ENCODE data around the gene UST.

The UST gene

GRCh38 chr6:148989585-148989984 lies 242.8 kb downstream of the UST start:
- in situ Hi-C loops (cut with MboI; ENCODE audit: low pct_unique_long_range_greater_than_20kb, low sequenced_read_pairs, unreplicated experiment) = no loop called here
- TF ChIP-seq CTCF (IDR thresholded peaks at IDR 0.05; ENCODE audit: extremely low read depth, insufficient read depth, missing control alignments) = no peak
- no peak for DNase-seq (ENCODE audit: low spot score)

DNA sequence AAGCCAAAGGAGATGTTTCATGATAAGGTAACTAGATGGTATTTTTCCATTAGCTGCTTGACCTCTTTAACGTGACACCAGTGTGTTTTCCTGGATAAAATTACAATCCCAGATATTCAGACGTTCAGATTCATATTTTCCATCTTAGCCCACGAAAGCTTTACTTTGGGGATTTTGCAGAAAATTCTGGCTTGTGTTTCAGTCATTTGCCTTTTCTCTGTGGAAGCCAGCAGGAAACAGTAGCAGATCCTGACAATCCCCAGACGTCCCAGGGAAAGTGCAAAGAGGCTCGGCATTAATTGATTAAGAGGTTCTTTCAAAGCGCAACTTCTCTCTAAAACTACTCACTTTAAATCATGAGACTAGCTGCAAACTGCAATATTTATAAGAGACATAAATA lies 243.6 kb downstream of the UST start:
- no peak for DNase-seq (ENCODE audit: low spot score)
- in situ Hi-C loops (cut with MboI; ENCODE audit: low pct_unique_long_range_greater_than_20kb, low sequenced_read_pairs, unreplicated experiment) = no loop called here
- TF ChIP-seq CTCF (IDR thresholded peaks at IDR 0.05; ENCODE audit: extremely low read depth, insufficient read depth, missing control alignments) = no peak

DNA sequence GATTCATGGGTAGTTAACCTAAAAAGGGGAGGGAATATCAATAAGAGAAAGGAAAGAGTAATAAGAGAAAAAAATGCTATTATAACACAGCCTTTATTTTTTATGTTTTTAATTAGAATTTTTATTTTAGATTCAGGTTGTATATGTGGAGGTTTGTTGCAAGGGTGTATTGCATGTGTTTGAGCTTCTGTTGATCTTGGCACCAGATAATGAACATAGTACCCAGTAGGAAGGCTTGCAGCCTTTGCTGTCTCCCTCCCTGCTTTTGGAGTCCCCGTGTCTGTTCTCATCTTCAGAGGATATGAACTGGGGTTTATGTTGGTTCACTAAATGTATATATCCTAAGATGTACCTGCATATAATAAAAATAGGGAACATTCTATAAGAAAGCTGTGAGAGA lies 250.0 kb downstream of the UST start:
- no peak for TF ChIP-seq CTCF (IDR thresholded peaks at IDR 0.05; ENCODE audit: extremely low read depth, insufficient read depth, missing control alignments)
- no peak for DNase-seq (ENCODE audit: low spot score)
- in situ Hi-C loops (cut with MboI; ENCODE audit: low pct_unique_long_range_greater_than_20kb, low sequenced_read_pairs, unreplicated experiment) = no loop called here

- no peak for DNase-seq (ENCODE audit: low spot score)
Observed at GRCh38 chr6:148997865-148998264, 251.0 kb downstream of the UST start.

DNA sequence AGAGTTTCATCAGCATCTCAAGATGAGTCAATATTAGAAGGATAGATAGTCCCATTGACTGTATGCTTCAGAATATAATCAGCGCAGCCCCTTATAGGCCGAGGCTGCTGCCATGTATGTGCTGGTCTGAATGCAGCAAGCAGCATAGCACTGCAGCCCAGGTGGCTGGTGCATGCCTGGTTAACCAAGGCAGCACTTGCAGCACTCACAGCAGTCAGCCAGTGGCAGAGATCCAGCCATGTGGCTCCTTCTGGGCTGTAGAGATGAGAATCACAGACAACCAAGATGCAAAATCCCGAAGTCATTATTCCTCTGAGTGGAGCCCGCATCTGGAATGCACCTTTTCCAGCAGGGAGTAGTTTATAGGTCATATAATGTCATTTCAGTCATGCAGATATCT lies 251.9 kb downstream of the UST start:
- TF ChIP-seq CTCF (IDR thresholded peaks at IDR 0.05; ENCODE audit: extremely low read depth, insufficient read depth, missing control alignments) = no peak
- in situ Hi-C loops (cut with MboI; ENCODE audit: low pct_unique_long_range_greater_than_20kb, low sequenced_read_pairs, unreplicated experiment) = no loop called here

More at GRCh38 chr6:148997865-148998264, 251.0 kb downstream of the UST start:
- in situ Hi-C loops (cut with MboI; ENCODE audit: low pct_unique_long_range_greater_than_20kb, low sequenced_read_pairs, unreplicated experiment) = no loop called here
- TF ChIP-seq CTCF (IDR thresholded peaks at IDR 0.05; ENCODE audit: extremely low read depth, insufficient read depth, missing control alignments) = no peak

GRCh38 chr6:148999501-148999900 lies 252.7 kb downstream of the UST start:
- TF ChIP-seq CTCF (IDR thresholded peaks at IDR 0.05; ENCODE audit: extremely low read depth, insufficient read depth, missing control alignments) = no peak
- in situ Hi-C loops (cut with MboI; ENCODE audit: low pct_unique_long_range_greater_than_20kb, low sequenced_read_pairs, unreplicated experiment) = no loop called here
- no peak for DNase-seq (ENCODE audit: low spot score)

More for the DNA sequence above, 251.9 kb downstream of the UST start:
- DNase-seq (ENCODE audit: low spot score) = no peak

DNA sequence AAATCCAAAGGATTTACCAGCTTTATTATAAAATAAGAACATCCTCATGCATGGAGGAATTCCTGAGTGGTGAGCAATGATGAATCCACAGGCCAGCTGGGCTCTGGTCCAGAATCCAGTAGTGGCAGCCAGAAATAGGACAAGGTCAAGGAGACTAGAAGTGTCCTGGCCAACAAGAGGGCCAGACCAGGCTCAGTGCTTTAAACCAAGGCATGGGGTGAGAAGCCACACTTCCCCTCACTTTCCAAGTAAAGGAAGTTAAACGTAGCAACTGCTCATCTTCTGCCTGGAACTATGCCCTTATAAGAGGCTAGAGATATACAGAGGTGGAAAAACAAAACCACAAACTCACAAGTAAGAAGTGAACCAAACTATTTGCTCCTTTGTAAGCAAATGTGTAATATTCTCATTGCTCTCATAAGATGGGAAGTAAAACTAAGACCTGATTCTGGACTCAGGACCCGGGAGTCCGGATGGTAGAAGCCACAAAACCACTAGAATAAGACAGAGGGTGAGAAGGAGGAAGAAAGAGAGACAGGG lies 253.2 kb downstream of the UST start:
- TF ChIP-seq CTCF (IDR thresholded peaks at IDR 0.05; ENCODE audit: extremely low read depth, insufficient read depth, missing control alignments) = no peak
- no peak for DNase-seq (ENCODE audit: low spot score)
- in situ Hi-C loops (cut with MboI; ENCODE audit: low pct_unique_long_range_greater_than_20kb, low sequenced_read_pairs, unreplicated experiment) = no loop called here
